GM08714 (cell line): Measurements from ENCODE around the gene GPR3.
A peak's percentile ranks its signal among the peaks of the same experiment; 100 is the strongest.

Experiments used
- H3K4me3 ChIP-seq: fragments of 200-500 bp; sonication (Bioruptor generic); 2 replicates; pipeline ENCODE4 v1.5.1; 2014; ENCODE audit warnings: mild to moderate bottlenecking, low read length, inconsistent platforms
- ZNF274 ChIP-seq: IDR thresholded peaks from 2 replicates; pipeline ENCODE4 v1.6.1; 2012; ENCODE audit warnings: mild to moderate bottlenecking, low read depth, low read length

GPR3 gene, protein sequence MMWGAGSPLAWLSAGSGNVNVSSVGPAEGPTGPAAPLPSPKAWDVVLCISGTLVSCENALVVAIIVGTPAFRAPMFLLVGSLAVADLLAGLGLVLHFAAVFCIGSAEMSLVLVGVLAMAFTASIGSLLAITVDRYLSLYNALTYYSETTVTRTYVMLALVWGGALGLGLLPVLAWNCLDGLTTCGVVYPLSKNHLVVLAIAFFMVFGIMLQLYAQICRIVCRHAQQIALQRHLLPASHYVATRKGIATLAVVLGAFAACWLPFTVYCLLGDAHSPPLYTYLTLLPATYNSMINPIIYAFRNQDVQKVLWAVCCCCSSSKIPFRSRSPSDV

GRCh38 chr1:27392096-27392777 is at the start of gene GPR3:
TSS of gene GPR3 (plus strand) at chr1:27392622. CDS start at chr1:27393799, 1,177 bp downstream.
- TF ChIP-seq ZNF274, result no peak
- H3K4me3 ChIP-seq, result peak within 1 kb of the TSS; percentile 58; the same call in 1 of the 2 replicates

DNA sequence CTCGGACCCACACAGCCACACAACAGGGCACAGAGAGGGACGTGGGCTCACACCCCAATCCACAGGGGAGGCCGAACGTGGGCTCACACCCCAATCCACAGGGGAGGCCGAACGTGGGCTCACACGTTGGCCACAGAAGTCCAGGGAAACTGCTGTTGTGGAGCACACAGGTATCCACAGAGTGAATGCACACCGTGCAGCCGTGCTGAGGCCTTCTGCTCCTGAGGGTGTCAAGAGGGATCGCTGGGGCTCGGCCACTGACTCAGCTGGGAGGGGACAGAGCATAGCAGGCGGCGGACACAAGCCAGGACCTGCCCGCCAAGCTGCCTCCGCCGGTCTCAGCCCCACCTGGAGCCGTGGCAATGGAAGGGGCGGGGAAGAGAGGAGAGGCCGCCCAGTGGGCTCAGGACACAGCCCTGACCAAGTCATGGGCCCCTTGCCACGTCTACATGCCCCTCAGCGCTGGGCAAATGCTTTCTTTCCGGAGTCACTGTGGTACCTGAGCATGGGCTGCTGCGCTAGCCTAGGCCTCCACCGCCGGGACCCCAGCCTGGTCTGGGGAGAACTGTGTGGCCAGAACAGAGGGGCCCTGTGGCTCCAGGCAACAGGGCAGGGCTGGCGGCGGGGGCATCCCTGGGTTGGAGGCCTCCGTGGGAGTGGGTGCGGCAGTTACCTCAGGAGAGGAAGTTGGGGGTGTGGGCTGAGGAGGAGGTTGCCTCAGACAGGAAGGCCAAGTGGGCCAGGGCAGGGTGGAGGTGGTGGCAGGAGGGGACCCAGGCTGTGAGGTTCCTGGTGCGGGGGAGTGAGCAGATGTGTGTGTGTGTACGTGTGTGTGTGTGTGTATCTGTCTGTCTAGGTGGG is 49.4 kb upstream of the GPR3 start:
- peak overlapping the region; percentile 68; the same call in 1 of the 2 replicates for H3K4me3 ChIP-seq
- no peak for TF ChIP-seq ZNF274

DNA sequence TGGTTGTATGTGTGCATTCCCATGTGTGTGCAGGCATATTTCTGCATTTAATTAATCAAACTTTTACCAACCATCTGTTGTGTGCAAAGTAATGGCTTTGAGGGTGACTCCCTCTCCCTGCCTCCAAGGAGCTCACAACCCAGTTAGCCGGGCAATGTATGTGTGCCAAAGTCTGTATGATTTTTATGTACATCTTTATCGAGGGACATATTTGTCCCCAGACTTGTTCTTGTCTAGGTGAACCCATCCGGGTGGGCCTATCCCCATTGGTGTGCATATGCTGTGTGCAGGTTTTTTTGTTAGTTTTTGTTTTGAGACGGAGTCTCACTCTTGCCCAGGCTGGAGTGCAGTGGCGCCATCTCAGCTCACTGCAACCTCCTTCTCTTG is 48.8 kb upstream of the GPR3 start:
- H3K4me3 ChIP-seq, result peak overlapping the region; percentile 68; the same call in 1 of the 2 replicates
- no peak for TF ChIP-seq ZNF274

DNA sequence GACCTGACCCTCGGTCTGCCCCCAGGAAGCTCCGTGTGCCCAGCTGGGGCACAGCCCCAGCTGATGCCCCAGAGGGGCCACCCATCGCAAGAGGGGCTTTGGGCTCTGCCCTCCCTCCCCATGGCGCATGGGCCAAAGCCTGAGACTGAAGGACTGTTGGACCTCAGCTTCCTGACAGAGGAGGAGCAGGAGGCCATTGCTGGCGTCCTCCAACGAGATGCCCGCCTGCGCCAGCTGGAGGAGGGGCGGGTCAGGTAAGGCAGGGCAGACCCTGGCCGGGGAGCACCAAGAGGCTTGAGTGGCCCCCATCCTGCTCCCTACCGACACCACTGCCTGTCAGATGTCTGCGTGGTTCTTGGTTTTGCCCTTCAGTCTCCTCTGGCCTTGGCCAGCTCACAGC is 47.1 kb upstream of the GPR3 start:
- H3K4me3 ChIP-seq, result no peak overlapping the region
- no peak for TF ChIP-seq ZNF274

DNA sequence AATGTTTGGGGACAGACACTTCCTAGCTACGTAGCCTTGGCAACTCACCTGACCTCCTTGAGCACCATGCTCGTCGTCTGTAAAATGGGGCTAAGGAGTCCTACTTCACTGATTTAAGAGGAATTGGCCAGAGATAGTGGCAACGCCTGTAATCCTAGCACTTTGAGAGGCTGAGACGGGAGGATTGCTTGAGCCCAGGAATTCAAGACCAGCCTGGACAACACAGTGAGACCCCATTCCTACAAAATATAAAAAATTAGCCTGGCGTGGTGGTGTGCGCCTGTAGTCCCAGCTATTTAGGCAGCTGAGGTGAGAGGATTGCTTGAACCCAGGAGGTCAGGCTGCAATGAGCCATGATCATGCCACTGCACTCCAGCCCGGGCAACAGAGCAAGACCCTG is 46.1 kb upstream of the GPR3 start:
- no peak overlapping the region for H3K4me3 ChIP-seq
- TF ChIP-seq ZNF274, result no peak

DNA sequence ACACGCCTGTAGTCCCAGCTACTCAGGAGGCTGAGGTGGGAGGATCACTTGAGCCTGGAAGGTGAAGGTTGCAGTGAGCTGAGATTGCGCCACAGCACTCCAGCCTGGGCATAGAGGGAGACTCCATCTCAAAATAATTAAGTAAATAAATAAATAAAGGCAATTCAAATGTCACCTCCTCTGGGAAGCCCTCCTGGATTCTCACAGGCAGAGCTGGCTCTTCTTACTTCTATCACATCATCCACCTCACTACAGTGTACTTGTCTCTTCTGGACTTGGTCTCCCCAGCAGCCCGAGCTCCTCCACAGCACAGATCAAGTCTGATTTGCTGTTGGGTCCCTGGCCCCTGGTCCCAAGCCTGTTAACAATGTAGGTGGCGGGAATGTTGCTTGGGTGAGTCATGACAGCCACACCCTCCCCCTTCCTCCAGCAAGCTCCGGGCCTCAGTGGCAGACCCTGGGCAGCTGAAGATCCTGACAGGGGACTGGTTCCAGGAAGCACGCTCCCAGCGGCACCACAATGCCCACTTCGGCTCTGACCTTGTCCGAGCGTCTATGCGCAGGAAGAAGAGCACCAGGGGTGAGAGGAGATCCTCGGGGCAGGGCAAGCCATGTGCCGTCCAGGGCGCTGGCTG is 45.3 kb upstream of the GPR3 start:
- no peak overlapping the region for H3K4me3 ChIP-seq
- no peak for TF ChIP-seq ZNF274

- no peak overlapping the region for H3K4me3 ChIP-seq
- no peak for TF ChIP-seq ZNF274
These were observed 43.3 kb upstream of the GPR3 start for GRCh38 chr1:27348861-27349783.

GRCh38 chr1:27349784-27350662 is 42.4 kb upstream of the GPR3 start:
- no peak for TF ChIP-seq ZNF274
- no peak overlapping the region for H3K4me3 ChIP-seq

- no peak overlapping the region for H3K4me3 ChIP-seq
- no peak for TF ChIP-seq ZNF274
These were observed 41.5 kb upstream of the GPR3 start for GRCh38 chr1:27350663-27351540.

DNA sequence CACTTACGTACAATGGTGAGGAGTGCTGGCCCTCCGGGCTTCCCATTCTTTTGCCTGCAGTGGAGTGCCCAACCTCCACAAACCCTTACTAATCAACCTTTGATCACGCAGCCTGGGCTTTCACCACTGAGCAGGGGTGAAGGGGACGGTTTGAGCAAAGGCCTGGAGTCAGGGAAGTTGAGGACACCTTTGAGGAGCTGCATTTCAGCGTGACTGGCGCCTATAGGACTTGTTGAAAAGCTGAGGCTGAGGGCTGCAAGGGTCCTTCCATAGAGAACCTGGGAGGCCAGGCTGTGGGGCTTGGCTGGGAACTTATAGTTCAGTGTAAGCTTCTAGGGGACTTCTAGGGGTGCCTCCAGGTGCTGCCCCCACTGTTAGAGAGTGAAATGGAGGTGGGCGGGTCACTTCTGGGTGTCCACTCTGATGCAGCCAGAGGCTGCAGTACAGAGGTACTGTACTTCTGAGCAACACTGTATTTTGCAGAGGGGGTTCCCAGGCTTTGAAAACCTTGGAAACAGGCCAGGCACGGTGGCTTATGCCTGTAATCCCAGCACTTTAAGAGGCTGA is 40.8 kb upstream of the GPR3 start:
- no peak overlapping the region for H3K4me3 ChIP-seq

GRCh38 chr1:27353166-27353565 is 39.3 kb upstream of the GPR3 start:
- H3K4me3 ChIP-seq, result no peak overlapping the region
- TF ChIP-seq ZNF274, result no peak

More for the DNA sequence above, 40.8 kb upstream of the GPR3 start:
- no peak for TF ChIP-seq ZNF274

DNA sequence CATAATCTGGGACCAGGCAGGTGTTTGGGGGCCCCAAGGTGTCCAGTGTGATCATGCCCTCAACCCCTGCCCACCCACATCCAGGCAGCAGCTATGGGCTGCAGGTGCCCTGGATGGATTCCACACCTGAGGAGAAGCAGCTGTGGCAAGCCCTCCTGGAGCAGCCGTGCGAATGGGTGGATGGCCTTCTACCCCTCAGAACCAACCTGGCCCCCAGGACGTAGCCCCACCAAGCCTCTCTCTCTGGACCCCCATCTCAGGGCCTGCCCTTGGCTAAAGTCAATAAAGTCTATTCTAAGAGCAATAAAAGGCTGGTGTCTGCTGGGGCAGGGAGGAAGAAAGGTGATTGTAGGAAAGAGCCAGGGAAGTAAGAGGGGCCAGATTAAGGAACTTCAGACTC is 38.8 kb upstream of the GPR3 start:
- no peak for TF ChIP-seq ZNF274
- no peak overlapping the region for H3K4me3 ChIP-seq
